ENCODE measurements around the gene CDKL4.

GRCh38 chr2:39290433-39290832 lies 46.7 kb upstream of the CDKL4 start:
- TF ChIP-seq NFE2L1 (CRISPR knock-in tag; IDR thresholded peaks at IDR 0.05; ENCODE audit: borderline replicate concordance), result no peak
- no peak for TF ChIP-seq ISX (CRISPR knock-in tag; conservative IDR thresholded peaks at IDR 0.05)
- TF ChIP-seq ZNF747 (CRISPR knock-in tag; IDR thresholded peaks at IDR 0.05; ENCODE audit: borderline replicate concordance), result no peak
- TF ChIP-seq NR1H2 (CRISPR knock-in tag; IDR thresholded peaks at IDR 0.05; ENCODE audit: borderline replicate concordance, low read depth), result no peak
- TF ChIP-seq TOE1 (CRISPR knock-in tag; IDR thresholded peaks at IDR 0.05), result no peak
- TF ChIP-seq NFE2L2 (IDR thresholded peaks at IDR 0.05; ENCODE audit: low read length), result no peak
- no peak for TF ChIP-seq ZNF83 (CRISPR knock-in tag; IDR thresholded peaks at IDR 0.05; ENCODE audit: borderline replicate concordance)
- no peak for TF ChIP-seq ZNF660 (CRISPR knock-in tag; IDR thresholded peaks at IDR 0.05; ENCODE audit: borderline replicate concordance, low read depth)
- TF ChIP-seq ZFX (CRISPR knock-in tag; IDR thresholded peaks at IDR 0.05; ENCODE audit: low read depth), result no peak
- no peak for TF ChIP-seq CTCF (CRISPR knock-in tag; IDR thresholded peaks at IDR 0.05)
- no peak for TF ChIP-seq ZC3H13 (CRISPR knock-in tag; IDR thresholded peaks at IDR 0.05)

Data from HepG2 (cell line).